OCI-LY3 (cell line): ENCODE measurements around the gene GLI2.

ENCODE experiments used
- H2AFZ ChIP-seq: fragments of 200-600, 300-600 bp; shearing (Covaris generic); 2 replicates; pipeline ENCODE4 v1.6.0; 2014; ENCODE audit warnings: antibody characterized with exemption, low read depth, low read length
- H3K27ac ChIP-seq: fragments of 200-600, 300-600 bp; sonication (generic); 2 replicates; pipeline ENCODE4 v1.5.1; 2014; ENCODE audit warnings: mild to moderate bottlenecking, low read length, moderate library complexity, mixed read lengths
- H3K27me3 ChIP-seq: fragments of 200-600, 300-600 bp; sonication (generic); 2 replicates; pipeline ENCODE4 v1.6.1; 2014; ENCODE audit warnings: low read depth, low read length, mixed read lengths
- H3K36me3 ChIP-seq: fragments of 200-600, 300-600 bp; sonication (generic); replicated peaks from 2 replicates; pipeline ENCODE3; 2014; ENCODE audit warnings: low read depth, low read length, mixed read lengths
- H3K4me1 ChIP-seq: fragments of 300-600, 200-600 bp; sonication (generic); 2 replicates; pipeline ENCODE4 v1.6.1; 2014; ENCODE audit warnings: low read length, mixed read lengths
- H3K4me2 ChIP-seq: fragments of 200-600, 300-600 bp; sonication (generic); 2 replicates; pipeline ENCODE4 v1.6.1; 2014; ENCODE audit warnings: low read length, mixed read lengths
- H3K4me3 ChIP-seq: fragments of 300-600, 200-600 bp; sonication (generic); 2 replicates; pipeline ENCODE4 v1.5.1; 2014; ENCODE audit warnings: antibody characterized with exemption, mild to moderate bottlenecking, low read length, moderate library complexity
- H3K79me2 ChIP-seq: fragments of 300-600, 200-600 bp; shearing (Covaris generic); 2 replicates; pipeline ENCODE4 v1.6.1; 2014; ENCODE audit warnings: mild to moderate bottlenecking, low read length, mixed read lengths
- H3K9ac ChIP-seq: fragments of 300-600, 200-600 bp; shearing (Covaris generic); 2 replicates; pipeline ENCODE4 v1.6.0; 2014; ENCODE audit warnings: mild to moderate bottlenecking, low read length, moderate library complexity
- H3K9me3 ChIP-seq: fragments of 200-600, 300-600 bp; shearing (Covaris generic); 2 replicates; pipeline ENCODE4 v1.6.1; 2014; ENCODE audit warnings: low read length, mixed read lengths; ENCODE audit not compliant: insufficient read depth
- H4K20me1 ChIP-seq: fragments of 200-600, 300-600 bp; sonication (generic); 2 replicates; pipeline ENCODE4 v1.6.1; 2016; ENCODE audit warnings: low read length, mixed read lengths; ENCODE audit not compliant: insufficient read depth
- EZH2phosphoT487 ChIP-seq: fragments of 200-600 bp; shearing (Covaris generic); IDR thresholded peaks from 2 replicates; pipeline ENCODE4 v1.6.1; 2018; ENCODE audit warnings: antibody characterized with exemption, mixed run types, low read depth
- TF ChIP-seq, protein P1 (sequence below): fragments of 200-600, 300-600 bp; sonication (generic); IDR thresholded peaks from 2 replicates; pipeline ENCODE4 v1.5.1; 2014; ENCODE audit warnings: antibody characterized with exemption, low read length, low read depth

Gene GLI2

DNA sequence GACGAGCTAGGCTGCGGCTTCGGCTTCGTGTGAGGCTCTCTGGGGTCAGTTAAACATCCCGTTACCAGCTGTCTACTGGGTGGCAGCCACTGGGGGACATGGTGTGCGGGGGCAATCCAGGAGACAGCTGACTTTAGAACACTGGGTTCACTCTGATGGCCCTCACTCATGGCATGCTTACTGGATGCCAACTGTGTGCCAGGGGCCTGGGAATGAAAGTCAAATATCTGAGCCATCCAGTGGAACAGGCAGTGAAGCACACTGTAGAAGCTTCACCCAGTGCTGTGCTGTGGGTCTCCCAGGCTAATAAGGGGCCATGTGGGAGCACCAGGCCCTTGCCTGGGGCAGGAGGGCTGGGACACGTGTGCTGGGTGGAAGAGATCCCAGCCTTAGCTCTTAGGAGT lies 48.3 kb downstream of the GLI2 start:
- no peak overlapping the region for H3K4me2 ChIP-seq
- no peak for TF ChIP-seq EZH2phosphoT487
- TF ChIP-seq, protein P1, sequence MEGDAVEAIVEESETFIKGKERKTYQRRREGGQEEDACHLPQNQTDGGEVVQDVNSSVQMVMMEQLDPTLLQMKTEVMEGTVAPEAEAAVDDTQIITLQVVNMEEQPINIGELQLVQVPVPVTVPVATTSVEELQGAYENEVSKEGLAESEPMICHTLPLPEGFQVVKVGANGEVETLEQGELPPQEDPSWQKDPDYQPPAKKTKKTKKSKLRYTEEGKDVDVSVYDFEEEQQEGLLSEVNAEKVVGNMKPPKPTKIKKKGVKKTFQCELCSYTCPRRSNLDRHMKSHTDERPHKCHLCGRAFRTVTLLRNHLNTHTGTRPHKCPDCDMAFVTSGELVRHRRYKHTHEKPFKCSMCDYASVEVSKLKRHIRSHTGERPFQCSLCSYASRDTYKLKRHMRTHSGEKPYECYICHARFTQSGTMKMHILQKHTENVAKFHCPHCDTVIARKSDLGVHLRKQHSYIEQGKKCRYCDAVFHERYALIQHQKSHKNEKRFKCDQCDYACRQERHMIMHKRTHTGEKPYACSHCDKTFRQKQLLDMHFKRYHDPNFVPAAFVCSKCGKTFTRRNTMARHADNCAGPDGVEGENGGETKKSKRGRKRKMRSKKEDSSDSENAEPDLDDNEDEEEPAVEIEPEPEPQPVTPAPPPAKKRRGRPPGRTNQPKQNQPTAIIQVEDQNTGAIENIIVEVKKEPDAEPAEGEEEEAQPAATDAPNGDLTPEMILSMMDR = no peak
- no peaks in the 10 kb centered on the region for H3K36me3 ChIP-seq
- no peaks in the 10 kb centered on the region for H4K20me1 ChIP-seq
- H3K27ac ChIP-seq = no peak overlapping the region
- H3K9me3 ChIP-seq = no peaks in the 10 kb centered on the region
- no peaks in the 10 kb centered on the region for H3K4me1 ChIP-seq
- no peak overlapping the region for H3K9ac ChIP-seq
- H3K4me3 ChIP-seq = no peak overlapping the region
- no peaks in the 10 kb centered on the region for H3K79me2 ChIP-seq
- no peaks in the 10 kb centered on the region for H3K27me3 ChIP-seq
- H2AFZ ChIP-seq = no peak overlapping the region
